ENCODE measurements around the gene KLF12.

The KLF12 gene

DNA sequence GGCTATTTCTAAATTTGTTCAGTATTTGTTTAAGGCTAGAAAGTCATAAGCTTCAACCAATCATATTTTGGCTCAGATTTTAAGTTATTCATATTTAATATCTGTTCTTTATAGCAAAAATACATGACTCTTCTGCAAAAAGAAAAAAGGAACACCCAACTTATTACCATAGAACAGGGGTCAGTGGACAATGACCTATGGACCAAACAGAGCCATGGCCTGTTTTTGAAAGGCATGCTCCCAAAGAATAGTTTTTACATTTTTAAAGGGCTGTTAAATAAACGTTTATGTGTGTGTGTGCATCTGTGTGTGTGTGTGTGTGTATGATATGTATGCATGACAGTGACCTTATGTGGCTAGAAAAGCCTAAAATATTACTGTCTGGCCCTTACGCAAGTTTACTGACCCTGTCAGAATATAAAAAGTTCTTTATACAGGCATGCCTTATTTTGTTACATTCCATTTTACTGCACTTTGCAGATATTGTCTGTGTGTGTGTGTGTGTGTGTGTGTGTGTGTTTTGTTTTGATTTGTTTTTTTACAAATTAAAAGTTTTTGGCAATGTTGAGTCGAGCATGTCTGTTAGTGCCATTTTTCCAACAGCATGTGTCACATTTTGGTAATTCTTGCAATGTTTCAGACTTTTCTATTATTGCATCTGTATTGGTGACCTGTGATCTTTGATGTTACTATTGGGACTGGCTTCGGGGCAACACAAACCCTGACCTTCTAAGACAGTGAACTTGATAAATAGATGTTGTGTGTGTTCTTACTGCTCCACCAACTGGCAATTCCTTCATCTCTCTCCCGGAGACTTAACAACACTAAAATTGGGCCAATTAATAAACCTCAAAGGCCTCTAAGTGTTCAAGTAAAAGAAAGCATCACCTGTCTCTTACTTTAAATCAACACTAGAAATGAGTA lies 22.0 kb downstream of the KLF12 start:
- Histone ChIP-seq H4K20me1 (ENCODE audit: insufficient read depth, low read length) (no peaks in the 10 kb centered on the region), H3K4me2 (ENCODE audit: low read depth, low read length) (no peak overlapping the region), H3K4me3 (ENCODE audit: low read length) (no peak overlapping the region)

DNA sequence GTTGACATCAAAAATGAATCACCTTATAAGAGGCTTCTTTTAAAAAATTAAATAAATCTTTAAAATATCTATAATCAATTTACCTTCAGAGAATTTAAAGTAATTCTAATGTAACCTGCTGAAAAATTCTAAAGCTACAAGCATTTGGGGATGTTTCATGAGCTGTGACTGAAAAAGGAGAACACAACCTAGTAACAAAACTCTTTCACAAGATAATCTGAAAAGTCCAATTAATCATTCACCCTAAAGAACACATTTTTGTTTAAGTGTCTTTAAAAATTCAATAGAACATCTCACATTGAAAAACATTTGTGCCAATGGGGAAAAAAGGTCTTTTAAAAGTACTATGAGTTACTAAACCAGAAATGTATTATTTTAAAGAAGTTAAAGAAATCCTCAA lies 22.8 kb downstream of the KLF12 start:
- no peak overlapping the region for H3K4me3 ChIP-seq (ENCODE audit: low read length)
- H3F3A ChIP-seq (ENCODE audit: insufficient read depth, low read length), result no peaks in the 10 kb centered on the region
- H3K4me2 ChIP-seq (ENCODE audit: low read depth, low read length), result no peak overlapping the region
- no peak overlapping the region for H2AFZ ChIP-seq (ENCODE audit: low read length)
- H3K27ac ChIP-seq (ENCODE audit: low read length), result no peak overlapping the region
- H3K9me3 ChIP-seq (replicated peaks; ENCODE audit: insufficient read depth, low read length), result no peaks in the 10 kb centered on the region
- H3K27me3 ChIP-seq (replicated peaks; ENCODE audit: insufficient read depth, low read length), result no peaks in the 10 kb centered on the region
- DNase-seq, result no peak
- TF ChIP-seq CTCF (IDR thresholded peaks at IDR 0.05; ENCODE audit: low read length) (no peak), EZH2 (optimal IDR thresholded peaks at IDR 0.05; ENCODE audit: low read depth, low read length) (no peak), EZH2phosphoT487 (IDR thresholded peaks at IDR 0.05; ENCODE audit: low read length) (no peak)
- H4K20me1 ChIP-seq (ENCODE audit: insufficient read depth, low read length), result no peaks in the 10 kb centered on the region
- no peak overlapping the region for H3K9ac ChIP-seq (ENCODE audit: low read length)
- no peaks in the 10 kb centered on the region for H3K4me1 ChIP-seq (ENCODE audit: low read length)
- peaks cover 62% of the 10 kb centered on the region for H3K79me2 ChIP-seq (ENCODE audit: low read length)
- H3K9me2 ChIP-seq (replicated peaks; ENCODE audit: insufficient read depth, low read length), result no peaks in the 10 kb centered on the region
- no peaks in the 10 kb centered on the region for H3K36me3 ChIP-seq (replicated peaks; ENCODE audit: insufficient read depth, low read length)

More for the DNA sequence above, 22.0 kb downstream of the KLF12 start:
- Histone ChIP-seq H3F3A (ENCODE audit: insufficient read depth, low read length) (no peaks in the 10 kb centered on the region), H3K4me1 (ENCODE audit: low read length) (no peaks in the 10 kb centered on the region), H3K27me3 (replicated peaks; ENCODE audit: insufficient read depth, low read length) (no peaks in the 10 kb centered on the region), H3K9me3 (replicated peaks; ENCODE audit: insufficient read depth, low read length) (no peaks in the 10 kb centered on the region), H3K79me2 (ENCODE audit: low read length) (peaks cover 59% of the 10 kb centered on the region), H3K27ac (ENCODE audit: low read length) (no peak overlapping the region), H3K9me2 (replicated peaks; ENCODE audit: insufficient read depth, low read length) (no peaks in the 10 kb centered on the region), H2AFZ (ENCODE audit: low read length) (no peak overlapping the region), H3K36me3 (replicated peaks; ENCODE audit: insufficient read depth, low read length) (no peaks in the 10 kb centered on the region), H3K9ac (ENCODE audit: low read length) (no peak overlapping the region)
- no peak for DNase-seq
- TF ChIP-seq EZH2 (optimal IDR thresholded peaks at IDR 0.05; ENCODE audit: low read depth, low read length) (no peak), EZH2phosphoT487 (IDR thresholded peaks at IDR 0.05; ENCODE audit: low read length) (no peak), CTCF (IDR thresholded peaks at IDR 0.05; ENCODE audit: low read length) (no peak)

GRCh38 chr13:74110053-74110452 lies 24.2 kb downstream of the KLF12 start:
- H3K9ac ChIP-seq (ENCODE audit: low read length), result no peak overlapping the region
- DNase-seq, result no peak
- H3F3A ChIP-seq (ENCODE audit: insufficient read depth, low read length), result no peaks in the 10 kb centered on the region
- TF ChIP-seq CTCF (IDR thresholded peaks at IDR 0.05; ENCODE audit: low read length), result no peak
- TF ChIP-seq EZH2 (optimal IDR thresholded peaks at IDR 0.05; ENCODE audit: low read depth, low read length), result no peak
- no peak for TF ChIP-seq EZH2phosphoT487 (IDR thresholded peaks at IDR 0.05; ENCODE audit: low read length)
- H4K20me1 ChIP-seq (ENCODE audit: insufficient read depth, low read length), result no peaks in the 10 kb centered on the region
- no peak overlapping the region for H3K4me2 ChIP-seq (ENCODE audit: low read depth, low read length)
- H3K79me2 ChIP-seq (ENCODE audit: low read length), result peaks cover 63% of the 10 kb centered on the region
- no peaks in the 10 kb centered on the region for H3K4me1 ChIP-seq (ENCODE audit: low read length)
- no peaks in the 10 kb centered on the region for H3K9me3 ChIP-seq (replicated peaks; ENCODE audit: insufficient read depth, low read length)
- H3K9me2 ChIP-seq (replicated peaks; ENCODE audit: insufficient read depth, low read length), result no peaks in the 10 kb centered on the region
- H2AFZ ChIP-seq (ENCODE audit: low read length), result no peak overlapping the region
- H3K4me3 ChIP-seq (ENCODE audit: low read length), result no peak overlapping the region
- H3K27me3 ChIP-seq (replicated peaks; ENCODE audit: insufficient read depth, low read length), result no peaks in the 10 kb centered on the region
- H3K36me3 ChIP-seq (replicated peaks; ENCODE audit: insufficient read depth, low read length), result no peaks in the 10 kb centered on the region
- H3K27ac ChIP-seq (ENCODE audit: low read length), result no peak overlapping the region
